ENCODE measurements around the gene ARF1. TPM values are rescaled to one million over a fixed set of nuclear protein-coding genes. Genes with fewer than 3 reads are reported as not detected.

Gene ARF1
- total and polyA plus RNA-seq, 2 of the 13 experiments (the other 11 are each of a cell fraction or from before 2014, with no cell fraction given), result 186 to 327 TPM

GRCh38 chr1:228102791-228103620, 20.5 kb downstream of the ARF1 start, which contains the start of gene C1orf35 (continued):
- TF ChIP-seq ZNF407 (CRISPR knock-in tag; IDR thresholded peaks at IDR 0.05; ENCODE audit: not compliant biosample characterization), result no peak
- TF ChIP-seq ARID4A (CRISPR knock-in tag; IDR thresholded peaks at IDR 0.05; ENCODE audit: borderline replicate concordance), result peak; percentile 98
- no peak for TF ChIP-seq ZNF33A (CRISPR knock-in tag; IDR thresholded peaks at IDR 0.05; ENCODE audit: borderline replicate concordance)
- 0 out of 2 replicates have a peak, but pooled peaks have one; percentile 3 for TF ChIP-seq STAG1 (CRISPR knock-in tag; IDR thresholded peaks at IDR 0.05)
- no peak for TF ChIP-seq ZFP37 (CRISPR knock-in tag; IDR thresholded peaks at IDR 0.05; ENCODE audit: borderline replicate concordance)
- no peak for TF ChIP-seq KAT2B (IDR thresholded peaks at IDR 0.05; ENCODE audit: borderline replicate concordance, low read depth, low read length)
- TF ChIP-seq ZFP1 (CRISPR knock-in tag; IDR thresholded peaks at IDR 0.05), result 0 out of 2 replicates have a peak, but pooled peaks have one; percentile 53
- TF ChIP-seq NFE2L1 (CRISPR knock-in tag; IDR thresholded peaks at IDR 0.05; ENCODE audit: borderline replicate concordance), result no peak
- peak; percentile 86 for TF ChIP-seq SALL2 (CRISPR knock-in tag; IDR thresholded peaks at IDR 0.05)
- peak in 1 of 2 experiments; percentile 97; a peak in 2 of 4 replicates for TF ChIP-seq KLF16 (CRISPR knock-in tag; IDR thresholded peaks at IDR 0.05)
- peak; percentile 95 for TF ChIP-seq ZNF766 (CRISPR knock-in tag; IDR thresholded peaks at IDR 0.05; ENCODE audit: borderline replicate concordance)
